Nephron progenitor cell (in vitro differentiated cells): ENCODE data around the gene RB1.

Experiments
- DNase-seq: peaks from one replicate; pipeline ENCODE4 v3.0.0; 2021
- H3K27ac Mint-ChIP-seq: 2 replicates; pipeline ENCODE4 v1.8.0; 2021; ENCODE audit warnings: mild to moderate bottlenecking, moderate library complexity, mixed read lengths
- H3K27me3 Mint-ChIP-seq: 2 replicates; pipeline ENCODE4 v1.8.0; 2021; ENCODE audit warnings: mild to moderate bottlenecking, low read depth, mixed read lengths; ENCODE audit not compliant: poor library complexity
- H3K36me3 Mint-ChIP-seq: 2 replicates; pipeline ENCODE4 v1.8.0; 2021; ENCODE audit warnings: low read depth, mixed read lengths
- H3K4me1 Mint-ChIP-seq: 2 replicates; pipeline ENCODE4 v1.8.0; 2021; ENCODE audit warnings: mixed read lengths
- H3K4me3 Mint-ChIP-seq: 2 replicates; pipeline ENCODE4 v1.8.0; 2021; ENCODE audit warnings: mild to moderate bottlenecking, moderate library complexity, mixed read lengths
- H3K9me3 Mint-ChIP-seq: 2 replicates; pipeline ENCODE4 v1.8.0; 2021; ENCODE audit warnings: mild to moderate bottlenecking, moderate library complexity, mixed read lengths
- TF ChIP-seq, protein P1 (sequence below): fragments of 200-600 bp; sonication (generic); IDR thresholded peaks from 2 replicates; pipeline ENCODE4 v1.5.0; 2021; ENCODE audit warnings: antibody characterized with exemption

Gene RB1

DNA sequence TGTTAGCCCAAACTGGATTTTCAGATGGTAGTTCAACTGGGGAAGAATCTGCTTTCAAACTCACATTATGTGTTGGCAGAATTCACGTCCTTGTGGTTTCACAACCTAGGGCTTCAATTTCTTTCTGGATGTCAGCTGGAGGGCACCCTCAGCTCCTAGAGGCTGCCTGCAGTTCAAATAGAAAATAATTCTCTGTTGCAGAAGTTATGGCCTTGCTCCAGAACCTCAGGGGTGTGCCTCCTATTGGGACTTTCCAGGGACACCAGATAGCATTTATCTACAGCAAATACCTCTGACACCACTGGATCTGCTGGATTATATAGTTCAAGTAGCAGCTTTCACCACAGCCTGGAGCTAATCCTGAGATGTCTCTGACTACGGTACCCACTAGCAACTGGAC, 11.8 kb upstream of the RB1 start:
- no peak overlapping the region for H3K4me3 Mint-ChIP-seq
- H3K36me3 Mint-ChIP-seq: no peaks in the 10 kb centered on the region
- DNase-seq: no peak
- TF ChIP-seq, protein P1, sequence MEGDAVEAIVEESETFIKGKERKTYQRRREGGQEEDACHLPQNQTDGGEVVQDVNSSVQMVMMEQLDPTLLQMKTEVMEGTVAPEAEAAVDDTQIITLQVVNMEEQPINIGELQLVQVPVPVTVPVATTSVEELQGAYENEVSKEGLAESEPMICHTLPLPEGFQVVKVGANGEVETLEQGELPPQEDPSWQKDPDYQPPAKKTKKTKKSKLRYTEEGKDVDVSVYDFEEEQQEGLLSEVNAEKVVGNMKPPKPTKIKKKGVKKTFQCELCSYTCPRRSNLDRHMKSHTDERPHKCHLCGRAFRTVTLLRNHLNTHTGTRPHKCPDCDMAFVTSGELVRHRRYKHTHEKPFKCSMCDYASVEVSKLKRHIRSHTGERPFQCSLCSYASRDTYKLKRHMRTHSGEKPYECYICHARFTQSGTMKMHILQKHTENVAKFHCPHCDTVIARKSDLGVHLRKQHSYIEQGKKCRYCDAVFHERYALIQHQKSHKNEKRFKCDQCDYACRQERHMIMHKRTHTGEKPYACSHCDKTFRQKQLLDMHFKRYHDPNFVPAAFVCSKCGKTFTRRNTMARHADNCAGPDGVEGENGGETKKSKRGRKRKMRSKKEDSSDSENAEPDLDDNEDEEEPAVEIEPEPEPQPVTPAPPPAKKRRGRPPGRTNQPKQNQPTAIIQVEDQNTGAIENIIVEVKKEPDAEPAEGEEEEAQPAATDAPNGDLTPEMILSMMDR: no peak
- H3K27me3 Mint-ChIP-seq: peaks cover 7% of the 10 kb centered on the region
- H3K27ac Mint-ChIP-seq: no peak overlapping the region
- H3K9me3 Mint-ChIP-seq: no peaks in the 10 kb centered on the region
- no peaks in the 10 kb centered on the region for H3K4me1 Mint-ChIP-seq

DNA sequence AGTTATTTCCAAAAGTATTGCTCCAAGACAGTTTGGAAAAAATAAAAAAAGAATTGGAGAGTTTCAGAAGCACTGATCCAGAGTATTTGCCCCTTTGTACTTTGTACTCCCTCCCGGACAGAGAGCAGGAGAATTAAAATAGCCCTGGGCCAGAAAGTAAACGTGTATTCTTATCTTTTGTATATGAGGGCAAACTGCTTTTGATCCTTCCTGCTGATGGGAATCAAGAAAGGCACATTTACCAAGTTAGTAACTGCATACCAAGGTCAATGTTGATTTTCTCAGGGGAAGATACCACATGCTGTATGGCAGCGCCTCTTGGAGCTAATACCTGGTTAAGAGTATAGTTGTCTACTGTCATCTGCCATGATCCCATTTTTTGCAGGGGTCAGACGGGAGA, 10.9 kb upstream of the RB1 start:
- no peak for DNase-seq
- peaks cover 7% of the 10 kb centered on the region for H3K27me3 Mint-ChIP-seq
- no peaks in the 10 kb centered on the region for H3K9me3 Mint-ChIP-seq
- no peaks in the 10 kb centered on the region for H3K36me3 Mint-ChIP-seq
- no peak overlapping the region for H3K27ac Mint-ChIP-seq
- TF ChIP-seq, protein P1: no peak
- no peak overlapping the region for H3K4me3 Mint-ChIP-seq
- H3K4me1 Mint-ChIP-seq: no peaks in the 10 kb centered on the region

DNA sequence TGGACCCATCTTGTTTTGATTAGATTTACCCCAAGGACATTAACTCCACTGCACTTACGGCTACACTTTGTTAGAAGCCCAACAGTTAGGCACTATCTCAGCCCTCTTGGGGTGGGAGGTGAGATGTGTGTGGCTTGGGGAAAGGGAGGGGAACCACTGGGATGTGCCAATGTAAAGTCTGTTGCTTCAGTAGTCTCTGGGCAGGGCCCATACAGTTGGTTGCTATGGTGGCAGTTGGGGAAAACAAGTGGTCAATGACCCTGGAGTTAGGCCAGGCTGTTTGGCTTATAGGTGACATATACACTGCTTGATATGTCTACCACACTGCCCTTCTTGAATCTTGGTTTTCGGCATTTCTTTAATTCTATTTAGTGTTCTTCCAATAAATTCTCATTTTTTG, 8.9 kb upstream of the RB1 start:
- Mint-ChIP-seq H3K9me3 (no peaks in the 10 kb centered on the region), H3K4me1 (no peaks in the 10 kb centered on the region), H3K27ac (no peak overlapping the region), H3K27me3 (peaks cover 4% of the 10 kb centered on the region), H3K36me3 (no peaks in the 10 kb centered on the region), H3K4me3 (no peak overlapping the region)
- TF ChIP-seq, protein P1: no peak
- no peak for DNase-seq

DNA sequence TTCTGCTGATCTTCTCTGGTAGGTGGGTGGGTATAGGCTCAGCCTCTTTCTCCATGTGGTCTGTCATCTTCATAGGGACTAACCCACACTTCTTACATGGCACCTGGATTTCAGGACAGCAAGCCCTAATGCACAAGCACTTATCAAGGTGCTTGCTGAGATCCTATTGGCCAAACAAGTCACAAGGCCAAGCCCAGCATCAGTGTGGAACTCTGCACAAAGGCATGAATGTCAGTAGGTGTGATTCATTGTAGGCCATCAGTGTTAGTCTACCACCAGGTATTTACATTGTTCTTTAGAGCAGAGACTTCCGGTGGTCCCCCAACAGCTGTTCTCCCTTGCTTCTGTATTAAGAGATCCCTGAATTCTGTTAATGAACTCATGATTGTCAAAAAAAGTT, 8.3 kb upstream of the RB1 start:
- no peak for DNase-seq
- Mint-ChIP-seq H3K4me3 (no peak overlapping the region), H3K27me3 (peaks cover 4% of the 10 kb centered on the region), H3K36me3 (no peaks in the 10 kb centered on the region), H3K4me1 (no peaks in the 10 kb centered on the region), H3K9me3 (no peaks in the 10 kb centered on the region), H3K27ac (no peak overlapping the region)
- TF ChIP-seq, protein P1: no peak

DNA sequence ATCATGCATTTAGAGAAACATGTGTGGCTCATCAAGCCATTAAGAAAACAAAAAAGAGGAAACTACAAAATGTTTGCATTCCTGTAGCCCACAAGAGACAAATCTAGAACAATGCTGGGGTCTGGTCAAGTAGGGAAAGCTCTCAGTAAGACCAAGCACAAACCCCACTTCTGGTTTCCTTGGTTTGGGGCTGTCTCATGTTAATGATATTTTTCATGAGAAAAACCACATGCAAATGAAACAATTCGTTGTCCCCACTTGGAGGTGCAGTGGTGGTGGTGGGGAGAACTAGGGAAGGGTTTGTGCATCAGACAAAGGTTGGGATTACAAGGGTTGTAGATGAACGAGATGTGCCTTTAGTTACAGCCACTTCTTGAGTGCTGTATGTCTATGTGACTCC, 7.0 kb upstream of the RB1 start:
- H3K27ac Mint-ChIP-seq: no peak overlapping the region
- H3K4me1 Mint-ChIP-seq: no peaks in the 10 kb centered on the region
- TF ChIP-seq, protein P1: no peak
- no peak overlapping the region for H3K4me3 Mint-ChIP-seq
- H3K27me3 Mint-ChIP-seq: peaks cover 7% of the 10 kb centered on the region
- H3K9me3 Mint-ChIP-seq: no peaks in the 10 kb centered on the region
- no peak for DNase-seq
- H3K36me3 Mint-ChIP-seq: peaks cover 4% of the 10 kb centered on the region

DNA sequence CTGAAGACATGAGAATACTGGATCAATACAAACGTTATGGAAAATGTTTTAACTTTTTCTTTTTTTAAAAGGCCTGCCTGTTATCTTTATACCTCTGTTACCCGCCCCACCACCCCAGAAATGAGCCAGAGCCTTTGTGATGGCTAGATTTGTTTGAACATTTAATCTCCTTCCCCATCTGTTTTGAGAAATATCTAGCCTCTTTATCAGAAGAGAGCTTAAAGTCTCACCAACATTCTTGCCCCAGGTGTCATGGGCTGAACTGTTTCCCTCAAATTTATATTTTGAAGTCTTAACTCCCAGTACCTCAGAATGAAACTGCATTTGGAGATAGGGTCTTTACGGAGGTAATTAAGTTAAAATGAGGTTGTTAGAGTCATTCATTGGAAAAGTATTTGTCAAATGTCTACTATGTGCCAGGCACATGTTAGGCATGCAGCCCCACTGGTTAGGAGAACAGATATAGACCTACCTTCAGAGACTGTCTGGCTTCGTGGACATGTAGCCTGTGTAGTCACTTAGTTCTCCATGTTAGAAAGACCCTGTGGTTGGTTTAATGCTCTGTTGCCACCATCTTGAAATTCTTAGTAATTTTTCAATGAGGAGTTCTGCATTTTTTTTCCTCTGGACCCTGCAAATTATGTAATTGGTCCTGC, 6.3 kb upstream of the RB1 start:
- TF ChIP-seq, protein P1: no peak
- H3K9me3 Mint-ChIP-seq: no peaks in the 10 kb centered on the region
- H3K27me3 Mint-ChIP-seq: peaks cover 7% of the 10 kb centered on the region
- no peak for DNase-seq
- no peak overlapping the region for H3K4me3 Mint-ChIP-seq
- no peak overlapping the region for H3K27ac Mint-ChIP-seq
- peaks cover 3% of the 10 kb centered on the region for H3K4me1 Mint-ChIP-seq
- peaks cover 4% of the 10 kb centered on the region for H3K36me3 Mint-ChIP-seq
